Measurements from ENCODE around the gene SPATS2L. TPM values are rescaled to one million over a fixed set of nuclear protein-coding genes. Genes with fewer than 3 reads are reported as not detected.

Gene SPATS2L
- total RNA-seq, 1 donor from 2014 or later = 192 TPM

- Histone ChIP-seq H3K4me2 (ENCODE audit: low read length) (no peak overlapping the region), H3K79me2 (ENCODE audit: insufficient read depth, low read length) (no peaks in the 10 kb centered on the region), H2AFZ (ENCODE audit: low read depth, low read length) (no peak overlapping the region), H3K27ac (ENCODE audit: low read depth, low read length) (no peak overlapping the region), H3K9ac (ENCODE audit: low read length) (no peak overlapping the region), H3K9me3 (ENCODE audit: insufficient read depth, low read depth, low read length) (no peaks in the 10 kb centered on the region), H3K4me3 (ENCODE audit: insufficient read depth, low read depth, low read length) (no peak overlapping the region), H3K36me3 (ENCODE audit: insufficient read depth, low read length) (no peaks in the 10 kb centered on the region), H3K4me1 (ENCODE audit: insufficient read depth, low read length) (no peaks in the 10 kb centered on the region), H4K20me1 (ENCODE audit: insufficient read depth, low read length) (no peaks in the 10 kb centered on the region), H3K27me3 (ENCODE audit: insufficient read depth, low read length) (no peaks in the 10 kb centered on the region)
- TF ChIP-seq CTCF (IDR thresholded peaks at IDR 0.05; ENCODE audit: insufficient read depth, low read depth, low read length) (no peak), EZH2 (IDR thresholded peaks at IDR 0.05; ENCODE audit: insufficient read depth, low read length) (no peak)
- Mint-ChIP-seq H3K36me3 (ENCODE audit: low read depth, unreplicated experiment) (no peaks in the 10 kb centered on the region), H3K27ac (ENCODE audit: unreplicated experiment) (no peak overlapping the region), H3K4me1 (ENCODE audit: low read depth, unreplicated experiment) (peaks cover 5% of the 10 kb centered on the region), H3K27me3 (ENCODE audit: low read depth, unreplicated experiment) (no peaks in the 10 kb centered on the region), H3K4me3 (ENCODE audit: unreplicated experiment) (no peak overlapping the region), H3K9me3 (ENCODE audit: unreplicated experiment) (peaks cover 6% of the 10 kb centered on the region)
- no peak for FAIRE-seq
- DNase-seq (ENCODE audit: low read depth) = no peak
Measured at GRCh38 chr2:200258881-200259576, 47.5 kb upstream of the SPATS2L start.

GRCh38 chr2:200259577-200259957, 46.9 kb upstream of the SPATS2L start:
- FAIRE-seq = no peak
- no peak overlapping the region for H3K4me3 Mint-ChIP-seq (ENCODE audit: unreplicated experiment)

More at GRCh38 chr2:200259577-200259957, 46.9 kb upstream of the SPATS2L start:
- Histone ChIP-seq H3K27me3 (ENCODE audit: insufficient read depth, low read length) (no peaks in the 10 kb centered on the region), H2AFZ (ENCODE audit: low read depth, low read length) (no peak overlapping the region), H3K9ac (ENCODE audit: low read length) (no peak overlapping the region), H3K4me3 (ENCODE audit: insufficient read depth, low read depth, low read length) (no peak overlapping the region), H3K79me2 (ENCODE audit: insufficient read depth, low read length) (no peaks in the 10 kb centered on the region), H3K4me1 (ENCODE audit: insufficient read depth, low read length) (no peaks in the 10 kb centered on the region), H4K20me1 (ENCODE audit: insufficient read depth, low read length) (no peaks in the 10 kb centered on the region), H3K27ac (ENCODE audit: low read depth, low read length) (no peak overlapping the region), H3K4me2 (ENCODE audit: low read length) (no peak overlapping the region), H3K36me3 (ENCODE audit: insufficient read depth, low read length) (no peaks in the 10 kb centered on the region), H3K9me3 (ENCODE audit: insufficient read depth, low read depth, low read length) (no peaks in the 10 kb centered on the region)
- Mint-ChIP-seq H3K27ac (ENCODE audit: unreplicated experiment) (no peak overlapping the region), H3K4me1 (ENCODE audit: low read depth, unreplicated experiment) (peaks cover 4% of the 10 kb centered on the region), H3K36me3 (ENCODE audit: low read depth, unreplicated experiment) (no peaks in the 10 kb centered on the region), H3K9me3 (ENCODE audit: unreplicated experiment) (peaks cover 6% of the 10 kb centered on the region), H3K27me3 (ENCODE audit: low read depth, unreplicated experiment) (no peaks in the 10 kb centered on the region)
- DNase-seq (ENCODE audit: low read depth) = no peak
- TF ChIP-seq CTCF (IDR thresholded peaks at IDR 0.05; ENCODE audit: insufficient read depth, low read depth, low read length) (no peak), EZH2 (IDR thresholded peaks at IDR 0.05; ENCODE audit: insufficient read depth, low read length) (no peak)
